GM12878 (cell line): Measurements from ENCODE around the gene LRSAM1. TPM values are rescaled to one million over a fixed set of nuclear protein-coding genes. Genes with fewer than 3 reads are reported as not detected.

Experiments used
- ATAC-seq: fragments of 200-7000 bp; cut with Tn5 transposase; 3 replicates; pipeline ENCODE4 v1.9.1; 2020; ENCODE audit warnings: mild to moderate bottlenecking, moderate library complexity
- BruUV-seq: library from RNA; stranded (reverse); fragments of 400-500 nt; replicated peaks from 2 replicates; lab custom pipeline; 2021; lab: Mats Ljungman, UMichigan
- CTCF ChIA-PET: fragments of 300-600 bp; sonication (Branson Sonifier 250); formaldehyde crosslinking; extraction: SDS; loops from one replicate; lab custom pipeline; 2021; ENCODE audit warnings: inconsistent platforms; lab: Yijun Ruan, JAX
- POLR2A ChIA-PET: fragments of 350-600 bp; formaldehyde crosslinking; extraction: SDS; loops from one replicate; lab custom pipeline; 2021; ENCODE audit warnings: inconsistent platforms; lab: Charles Lee
- RAD21 ChIA-PET: fragments of 300-600 bp; sonication (Branson Sonifier 250); formaldehyde crosslinking; loops from one replicate; lab custom pipeline; 2023; ENCODE audit warnings: antibody characterized with exemption; ENCODE audit not compliant: unreplicated experiment; lab: Charles Lee
- SMC1A ChIA-PET: fragments of 300-600 bp; sonication (Branson Sonifier 250); formaldehyde crosslinking; loops from one replicate; lab custom pipeline; 2023; ENCODE audit not compliant: unreplicated experiment, uncharacterized antibody; lab: Charles Lee
- DNase-seq: peaks from one replicate; pipeline ENCODE4 v3.0.0-alpha.2; 2011; ENCODE audit warnings: low read depth, low spot score
- FAIRE-seq: peaks from 3 replicates; lab custom pipeline; 2011; peaks lifted over from hg19 to GRCh38; lab: Jason Lieb, UNC
- H2AFZ ChIP-seq: 2 replicates; pipeline ENCODE4 v1.6.0; 2011; ENCODE audit warnings: low read depth, low read length, control low read depth; ENCODE audit not compliant: control insufficient read depth
- H3K27ac ChIP-seq: 2 replicates; pipeline ENCODE4 v1.5.1; 2011; ENCODE audit warnings: control low read depth; ENCODE audit not compliant: control insufficient read depth, insufficient read depth
- H3K27me3 ChIP-seq, 2 experiments: replicated peaks in 1 of 2; 2 replicates each; pipeline versions ENCODE4 v1.6.0 to v1.6.1; 2011; ENCODE audit warnings: low read length in 1 of 2; ENCODE audit not compliant: control insufficient read depth in 2 of 2, insufficient read depth in 2 of 2
- H3K36me3 ChIP-seq, 2 experiments: 2 replicates each; pipeline ENCODE4 v1.5.1; 2011; ENCODE audit warnings: low read length in 1 of 2; ENCODE audit not compliant: control insufficient read depth in 2 of 2, insufficient read depth in 2 of 2
- H3K4me1 ChIP-seq: 2 replicates; pipeline ENCODE4 v1.6.1; 2011; ENCODE audit warnings: mild to moderate bottlenecking, low read length, moderate library complexity, mixed read lengths; ENCODE audit not compliant: control insufficient read depth, insufficient read depth
- H3K4me2 ChIP-seq: 2 replicates; pipeline ENCODE4 v1.6.0; 2011; ENCODE audit warnings: control low read depth; ENCODE audit not compliant: control insufficient read depth, insufficient read depth
- H3K4me3 ChIP-seq: fragments of 200-600 bp; sonication (generic); 2 replicates; pipeline ENCODE4 v1.5.1; 2016
- H3K79me2 ChIP-seq: 2 replicates; pipeline ENCODE4 v1.6.0; 2011; ENCODE audit warnings: low read length; ENCODE audit not compliant: control insufficient read depth, insufficient read depth
- H3K9ac ChIP-seq: 2 replicates; pipeline ENCODE4 v1.8.0; 2011; ENCODE audit warnings: low read length, control low read depth, mixed read lengths; ENCODE audit not compliant: control insufficient read depth, insufficient read depth
- H3K9me3 ChIP-seq: replicated peaks from 3 replicates; pipeline ENCODE4 v1.5.1; 2011; ENCODE audit warnings: mild to moderate bottlenecking, low read length; ENCODE audit not compliant: control insufficient read depth, insufficient read depth
- H4K20me1 ChIP-seq: 2 replicates; pipeline ENCODE4 v1.6.0; 2011; ENCODE audit not compliant: control insufficient read depth, insufficient read depth
- DPF2 ChIP-seq: fragments of 450-650 bp; IDR thresholded peaks from 2 replicates; pipeline ENCODE4 v1.6.1; 2017; ENCODE audit warnings: mild to moderate bottlenecking
- GATAD2B ChIP-seq: fragments of 450-650 bp; conservative IDR thresholded peaks from 2 replicates; pipeline ENCODE4 v1.6.1; 2017; ENCODE audit warnings: low read depth, mild to moderate bottlenecking, moderate library complexity
- JUNB ChIP-seq: IDR thresholded peaks from 2 replicates; pipeline ENCODE4 v1.6.1; 2016; ENCODE audit warnings: antibody characterized with exemption, mild to moderate bottlenecking
- NFXL1 ChIP-seq: fragments of 450-650 bp; IDR thresholded peaks from 2 replicates; pipeline ENCODE4 v1.6.1; 2017; ENCODE audit warnings: antibody characterized with exemption, mild to moderate bottlenecking, borderline replicate concordance
- NRF1 ChIP-seq: conservative IDR thresholded peaks from 2 replicates; pipeline ENCODE4 v1.6.1; 2011; ENCODE audit warnings: mild to moderate bottlenecking, low read depth, low read length, improper control_type of control experiment
- SIX5 ChIP-seq: IDR thresholded peaks from 2 replicates; pipeline ENCODE4 v1.6.1; 2011; ENCODE audit warnings: mild to moderate bottlenecking, low read depth, low read length, moderate library complexity; ENCODE audit not compliant: severe bottlenecking
- WGBS: methylation state at CpG from one replicate; pipeline ENCODE4 v1.1.6; 2016; ENCODE audit warnings: low lambda C conversion rate; ENCODE audit not compliant: insufficient replicate concordance, insufficient coverage; ENCODE audit errors: missing lambda C conversion rate; 5-methylcytosine and 5-hydroxymethylcytosine counted together
- in situ Hi-C: fragments of 300-500 bp; cut with MboI; formaldehyde crosslinking; loops from 9 replicates; pipeline ENCODE4 v1.14.3; 2018; ENCODE audit warnings: mixed read lengths
- intact Hi-C: fragments of 100-400 bp; cut with micrococcal nuclease; formaldehyde crosslinking; loops from one replicate; pipeline ENCODE4 v1.14.2; 2022; ENCODE audit not compliant: unreplicated experiment
- polyA plus RNA-seq, 11 experiments: library from polyadenylated mRNA; depleted of rRNA in 4 of 11; unstranded in 6 of 11; stranded (reverse) in 5 of 11; fragments of >200 nt; fragmentation: Nextera tagmentation in 4 of 11; fragmentation: Illumina TruSeq in 1 of 11; extraction: Ambion mirVana in 4 of 11; extraction: Trizol in 1 of 11; gene quantifications; 1 replicate in 1 of 11; 2 replicates in 10 of 11; pipeline versions ENCODE4 v1.2.1 to v1.2.3, GENCODE V29; 2011 to 2016; ENCODE audit warnings: inconsistent platforms in 2 of 11, missing spikeins in 2 of 11, low read depth in 1 of 11
- total RNA-seq, 4 experiments: library from RNA; depleted of rRNA in 3 of 4; stranded (reverse); fragments of >200 nt in 3 of 4; fragmentation: Illumina TruSeq in 1 of 4; extraction: Trizol in 1 of 4; gene quantifications; 2 replicates each; pipeline versions ENCODE4 v1.2.1 to v1.2.3, GENCODE V29; 2013 to 2021
- TF ChIP-seq, protein P1 (sequence below): IDR thresholded peaks from 2 replicates; pipeline ENCODE4 v1.6.1; 2011; ENCODE audit warnings: low read depth, mild to moderate bottlenecking, low read length, moderate library complexity, borderline replicate concordance; ENCODE audit errors: extremely low read depth
- TF ChIP-seq, protein P2 (sequence below): IDR thresholded peaks from 2 replicates; pipeline ENCODE4 v1.6.1; 2011; ENCODE audit warnings: borderline replicate concordance, low read depth, mild to moderate bottlenecking, moderate library complexity, low read length; ENCODE audit not compliant: insufficient read depth, poor library complexity, severe bottlenecking
- TF ChIP-seq, protein P3 (sequence below): IDR thresholded peaks from 2 replicates; pipeline ENCODE4 v1.6.1; 2011; ENCODE audit warnings: mild to moderate bottlenecking, low read depth, low read length, moderate library complexity; ENCODE audit not compliant: insufficient replicate concordance
- TF ChIP-seq, protein P4 (sequence below): IDR thresholded peaks from 2 replicates; pipeline ENCODE4 v1.6.1; 2011; ENCODE audit warnings: borderline replicate concordance, low read depth, mild to moderate bottlenecking, moderate library complexity, mixed read lengths, low read length; ENCODE audit not compliant: insufficient read depth; ENCODE audit errors: extremely low read length

The LRSAM1 gene
- total and polyA plus RNA-seq, 10 of the 15 experiments (the other 5 are each of a cell fraction or from before 2014, with no cell fraction given): 0.14 to 23.4 (median 11.7) TPM

DNA sequence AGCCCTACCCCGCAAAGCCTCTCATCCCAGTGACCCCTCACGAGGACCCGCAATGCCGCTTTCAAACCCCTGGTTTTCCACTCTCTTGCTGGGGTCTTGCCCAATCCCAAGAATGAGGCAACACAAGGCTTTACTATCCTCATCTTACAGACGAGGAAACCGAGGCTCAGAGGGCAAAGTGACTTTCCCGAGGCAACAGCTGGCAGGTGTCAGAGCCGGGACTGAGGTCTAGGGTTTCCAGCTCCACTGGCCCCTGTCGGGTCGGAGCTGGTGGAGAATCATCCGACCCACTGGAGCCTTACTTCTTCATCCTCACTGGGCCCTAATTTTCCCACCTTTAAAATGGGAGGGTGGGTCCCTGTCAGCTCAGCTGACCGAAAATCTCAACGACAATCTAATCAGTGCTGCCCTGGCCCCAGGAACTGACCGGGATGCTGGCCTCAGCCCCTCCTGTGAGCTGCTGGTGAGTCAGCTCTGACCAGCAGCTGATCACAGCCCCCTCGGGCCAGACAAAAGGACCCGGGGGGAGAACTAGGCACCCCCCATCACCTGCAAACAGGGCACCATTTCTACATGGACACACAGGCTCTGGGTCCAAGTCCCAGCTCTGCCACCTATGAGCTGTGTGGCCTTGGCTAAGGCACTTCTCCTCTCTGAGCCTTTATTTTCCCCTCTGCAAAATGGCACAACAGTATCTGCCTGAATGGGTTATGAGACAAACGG, 88.1 kb downstream of the LRSAM1 start:
- H3K79me2 ChIP-seq: no peaks in the 10 kb centered on the region
- WGBS: 24% methylated on average over 17 of the region's 17 CpGs
- no peaks in the 10 kb centered on the region for H4K20me1 ChIP-seq
- H3K9me3 ChIP-seq: no peaks in the 10 kb centered on the region
- no peak overlapping the region for H3K27ac ChIP-seq
- in situ Hi-C loops: no loop called here
- H3K36me3 ChIP-seq: no peaks in the 10 kb centered on the region
- no peak overlapping the region for H3K9ac ChIP-seq
- no peak overlapping the region for H2AFZ ChIP-seq
- ChIA-PET RAD21 (interaction anchor here (1.6 kb wide), 1 partner anchor 35 kb away, joined by 3 read pairs; no protein-coding TSS in a partner anchor), CTCF (interaction anchor here (1.0 to 1.4 kb wide), 2 partner anchors 12 to 46 kb away, joined by 3 read pairs; no protein-coding TSS in a partner anchor), POLR2A (no interaction called here), SMC1A (interaction anchor here (1.1 kb wide), 1 partner anchor 22 kb away, joined by 4 read pairs; no protein-coding TSS in a partner anchor)
- intact Hi-C loops: no loop called here
- BruUV-seq: no TSS peak
- ATAC-seq (no peak), FAIRE-seq (no peak), DNase-seq (no peak)
- no peaks in the 10 kb centered on the region for H3K27me3 ChIP-seq
- H3K4me3 ChIP-seq: no peak overlapping the region
- no peak overlapping the region for H3K4me2 ChIP-seq
- no peaks in the 10 kb centered on the region for H3K4me1 ChIP-seq
- TF ChIP-seq DPF2 (no peak), GATAD2B (no peak), NFXL1 (no peak), JUNB (no peak), SIX5 (no peak), NRF1 (no peak)
- TF ChIP-seq, protein P1, sequence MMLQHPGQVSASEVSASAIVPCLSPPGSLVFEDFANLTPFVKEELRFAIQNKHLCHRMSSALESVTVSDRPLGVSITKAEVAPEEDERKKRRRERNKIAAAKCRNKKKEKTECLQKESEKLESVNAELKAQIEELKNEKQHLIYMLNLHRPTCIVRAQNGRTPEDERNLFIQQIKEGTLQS: no peak
- TF ChIP-seq, protein P2, sequence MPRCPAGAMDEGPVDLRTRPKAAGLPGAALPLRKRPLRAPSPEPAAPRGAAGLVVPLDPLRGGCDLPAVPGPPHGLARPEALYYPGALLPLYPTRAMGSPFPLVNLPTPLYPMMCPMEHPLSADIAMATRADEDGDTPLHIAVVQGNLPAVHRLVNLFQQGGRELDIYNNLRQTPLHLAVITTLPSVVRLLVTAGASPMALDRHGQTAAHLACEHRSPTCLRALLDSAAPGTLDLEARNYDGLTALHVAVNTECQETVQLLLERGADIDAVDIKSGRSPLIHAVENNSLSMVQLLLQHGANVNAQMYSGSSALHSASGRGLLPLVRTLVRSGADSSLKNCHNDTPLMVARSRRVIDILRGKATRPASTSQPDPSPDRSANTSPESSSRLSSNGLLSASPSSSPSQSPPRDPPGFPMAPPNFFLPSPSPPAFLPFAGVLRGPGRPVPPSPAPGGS: no peak
- TF ChIP-seq, protein P3, sequence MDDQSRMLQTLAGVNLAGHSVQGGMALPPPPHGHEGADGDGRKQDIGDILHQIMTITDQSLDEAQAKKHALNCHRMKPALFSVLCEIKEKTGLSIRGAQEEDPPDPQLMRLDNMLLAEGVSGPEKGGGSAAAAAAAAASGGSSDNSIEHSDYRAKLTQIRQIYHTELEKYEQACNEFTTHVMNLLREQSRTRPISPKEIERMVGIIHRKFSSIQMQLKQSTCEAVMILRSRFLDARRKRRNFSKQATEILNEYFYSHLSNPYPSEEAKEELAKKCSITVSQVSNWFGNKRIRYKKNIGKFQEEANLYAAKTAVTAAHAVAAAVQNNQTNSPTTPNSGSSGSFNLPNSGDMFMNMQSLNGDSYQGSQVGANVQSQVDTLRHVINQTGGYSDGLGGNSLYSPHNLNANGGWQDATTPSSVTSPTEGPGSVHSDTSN: no peak
- TF ChIP-seq, protein P4, sequence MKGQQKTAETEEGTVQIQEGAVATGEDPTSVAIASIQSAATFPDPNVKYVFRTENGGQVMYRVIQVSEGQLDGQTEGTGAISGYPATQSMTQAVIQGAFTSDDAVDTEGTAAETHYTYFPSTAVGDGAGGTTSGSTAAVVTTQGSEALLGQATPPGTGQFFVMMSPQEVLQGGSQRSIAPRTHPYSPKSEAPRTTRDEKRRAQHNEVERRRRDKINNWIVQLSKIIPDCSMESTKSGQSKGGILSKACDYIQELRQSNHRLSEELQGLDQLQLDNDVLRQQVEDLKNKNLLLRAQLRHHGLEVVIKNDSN: no peak
- TF ChIP-seq, all 136 proteins: peak for 0
